NCI-H1092 (cell line): Measurements from ENCODE around the gene STARD10.

Experiments
- DNase-seq: peaks from one replicate; lab custom pipeline; 2025; lab: John Stamatoyannopoulos, UW

STARD10 gene

DNA sequence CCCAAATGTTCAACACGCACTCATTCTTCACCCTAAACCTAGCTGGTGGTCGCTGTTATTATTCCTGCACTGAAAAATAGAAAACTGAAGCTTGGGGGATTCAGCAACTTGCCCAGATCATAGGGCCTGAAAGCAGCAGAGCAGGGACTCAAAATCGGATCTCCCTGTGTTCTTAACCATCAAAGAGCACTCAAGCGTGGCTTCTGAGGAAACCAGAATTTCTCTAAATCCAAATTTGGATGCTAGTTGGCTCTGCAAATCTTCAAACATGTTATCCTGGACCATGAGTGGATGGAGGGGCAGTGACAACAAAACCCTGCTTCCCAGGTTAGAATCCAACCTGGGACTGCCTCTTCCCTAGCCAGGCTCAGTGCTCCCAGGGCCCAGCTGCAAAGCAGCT, 30.0 kb downstream of the STARD10 start:
- no peak for DNase-seq

DNA sequence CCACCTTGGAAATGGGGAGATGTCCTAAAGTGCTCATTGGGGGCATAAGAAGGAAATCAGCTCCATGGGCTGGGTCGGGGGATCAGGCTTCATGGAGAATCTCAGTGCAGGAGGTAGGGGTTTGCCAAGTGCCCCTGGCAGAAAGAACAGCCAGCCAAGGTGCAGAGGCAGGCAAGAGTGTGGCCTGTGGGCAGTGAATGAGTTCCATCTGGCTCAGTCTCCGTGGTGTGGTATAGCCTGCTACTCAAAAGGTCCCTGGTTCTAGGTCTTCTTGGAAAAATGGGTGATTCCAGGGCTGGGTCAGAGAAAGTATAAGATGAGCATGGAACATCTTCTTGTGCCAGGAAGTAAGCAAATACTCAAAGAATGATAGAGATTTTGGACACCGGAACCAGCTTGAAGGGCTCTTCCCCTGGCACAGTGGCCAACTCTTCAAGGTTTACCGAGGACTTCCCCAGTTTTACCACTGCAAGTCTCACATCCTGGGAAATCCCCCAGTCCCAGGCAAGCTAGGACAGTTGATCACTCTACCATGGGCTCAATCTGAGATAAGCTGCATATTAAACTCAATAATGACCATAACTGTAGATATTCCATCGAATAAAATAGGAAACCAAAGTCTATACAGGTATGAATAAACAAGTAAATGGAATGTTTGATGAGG, 31.1 kb downstream of the STARD10 start:
- DNase-seq, result no peak

DNA sequence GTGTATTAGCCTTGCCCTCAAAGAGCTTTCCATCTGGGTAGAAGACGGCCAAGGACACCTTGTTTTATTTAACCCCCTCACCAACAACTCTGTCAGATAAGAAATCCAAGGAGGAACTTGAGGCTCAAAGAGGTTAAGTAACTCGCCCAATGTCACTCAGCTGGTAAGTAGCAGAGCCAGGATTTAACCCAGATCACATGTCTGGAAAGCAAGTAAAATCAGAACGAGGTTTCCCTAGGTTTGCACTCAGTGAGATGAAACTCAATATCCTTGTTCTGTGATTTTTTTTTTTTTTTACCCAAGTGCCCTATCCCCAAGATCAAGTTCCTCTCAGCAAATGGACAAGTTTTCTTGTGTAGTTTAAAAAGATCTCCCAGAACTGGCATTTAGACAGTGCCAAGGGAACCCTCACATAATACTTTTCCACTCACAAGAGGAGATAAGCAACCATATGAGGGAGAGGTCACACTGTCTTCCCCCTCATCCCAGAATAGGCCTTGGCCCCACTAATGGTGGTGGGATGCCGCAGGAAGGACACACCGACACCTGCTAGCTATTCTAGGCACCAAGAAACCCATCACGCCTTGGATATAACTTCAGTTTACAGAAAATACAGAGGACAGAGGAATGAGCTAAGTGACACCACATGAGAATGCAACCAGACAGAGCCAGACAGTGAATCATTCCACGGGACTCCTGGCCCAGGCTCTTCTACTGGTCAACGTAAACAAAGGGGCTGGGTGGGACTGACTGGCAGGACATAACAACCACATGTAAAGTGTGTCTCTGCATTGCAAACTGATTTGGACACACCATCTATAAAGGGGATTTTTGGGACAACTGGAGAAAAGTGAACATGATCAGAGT, 33.1 kb downstream of the STARD10 start:
- no peak for DNase-seq

DNA sequence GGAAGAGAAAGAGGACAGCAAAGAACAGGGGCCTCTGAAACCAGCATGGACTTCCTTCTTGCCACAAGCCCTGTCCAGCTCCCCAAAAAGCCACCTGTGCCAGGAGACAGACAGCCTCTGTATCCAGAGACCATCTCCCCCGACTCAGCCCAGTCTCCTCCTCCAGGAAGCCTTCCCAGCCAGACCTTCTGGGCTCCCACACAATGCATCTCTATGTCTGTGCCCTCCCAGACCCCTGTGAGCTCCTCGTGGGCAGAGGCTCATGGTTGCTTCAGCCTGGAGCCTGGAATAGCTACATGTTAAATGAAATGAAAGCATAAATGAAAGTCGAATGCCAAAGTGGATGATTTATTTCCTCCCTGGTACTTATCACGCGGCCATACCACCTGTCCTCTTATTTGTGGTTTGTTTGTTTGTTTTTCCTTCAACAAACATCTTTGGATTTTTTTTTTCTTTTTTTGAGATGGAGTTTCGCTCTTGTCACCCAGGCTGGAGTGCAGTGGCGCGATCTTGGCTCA, 34.3 kb downstream of the STARD10 start:
- DNase-seq, result no peak

DNA sequence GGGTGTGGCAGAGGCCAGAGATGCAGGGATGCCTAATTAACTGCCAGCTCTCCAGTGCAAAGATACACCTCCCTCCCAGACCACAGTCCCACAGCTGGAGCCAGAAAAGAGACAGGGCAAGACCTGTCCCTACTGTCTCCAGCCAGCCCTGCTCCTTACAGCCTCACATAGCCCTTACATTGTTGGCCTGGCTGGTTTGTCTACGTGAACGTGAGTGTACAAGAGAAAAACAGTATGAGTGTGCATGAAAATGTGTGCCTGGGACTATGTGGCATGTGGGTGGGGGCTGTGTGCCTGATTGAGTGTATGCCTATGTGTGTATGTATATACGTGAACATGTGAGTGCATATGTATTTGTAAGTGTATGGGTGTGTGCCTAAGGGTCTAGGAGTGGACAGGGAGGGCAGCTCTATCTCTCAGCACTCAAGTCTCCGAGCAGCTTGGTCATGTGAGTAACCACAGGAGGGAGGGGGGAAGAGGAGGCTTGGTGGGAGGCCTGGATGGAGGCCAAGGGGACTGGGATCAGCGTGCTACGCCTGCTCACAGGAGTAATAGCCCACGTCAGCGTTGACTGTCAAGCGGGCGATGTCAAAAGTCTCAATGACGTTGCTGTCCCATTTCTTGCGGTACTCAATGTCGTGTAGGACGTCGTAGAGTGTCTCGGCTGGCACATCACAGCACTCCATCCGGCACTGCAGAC, 35.0 kb downstream of the STARD10 start:
- peak; percentile 79 for DNase-seq

DNA sequence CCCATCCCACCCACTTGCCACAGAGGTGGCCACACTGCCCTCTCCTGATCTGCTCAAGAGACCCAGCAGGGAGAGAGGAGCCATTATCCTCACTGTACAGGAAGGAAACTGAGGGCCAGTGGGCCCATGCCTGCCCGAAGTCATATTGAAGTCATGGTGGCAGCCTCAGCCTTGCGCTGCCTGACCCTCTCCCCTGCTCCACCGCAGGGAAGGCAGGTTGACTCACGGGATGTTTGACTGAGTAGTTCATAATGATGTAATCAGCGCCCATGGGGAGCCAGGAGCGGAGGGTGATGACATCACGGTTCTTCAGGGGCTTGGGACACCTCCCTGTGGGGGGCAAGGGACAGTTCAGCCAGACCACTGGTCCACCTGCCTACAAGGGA, 35.5 kb downstream of the STARD10 start:
- no peak for DNase-seq

DNA sequence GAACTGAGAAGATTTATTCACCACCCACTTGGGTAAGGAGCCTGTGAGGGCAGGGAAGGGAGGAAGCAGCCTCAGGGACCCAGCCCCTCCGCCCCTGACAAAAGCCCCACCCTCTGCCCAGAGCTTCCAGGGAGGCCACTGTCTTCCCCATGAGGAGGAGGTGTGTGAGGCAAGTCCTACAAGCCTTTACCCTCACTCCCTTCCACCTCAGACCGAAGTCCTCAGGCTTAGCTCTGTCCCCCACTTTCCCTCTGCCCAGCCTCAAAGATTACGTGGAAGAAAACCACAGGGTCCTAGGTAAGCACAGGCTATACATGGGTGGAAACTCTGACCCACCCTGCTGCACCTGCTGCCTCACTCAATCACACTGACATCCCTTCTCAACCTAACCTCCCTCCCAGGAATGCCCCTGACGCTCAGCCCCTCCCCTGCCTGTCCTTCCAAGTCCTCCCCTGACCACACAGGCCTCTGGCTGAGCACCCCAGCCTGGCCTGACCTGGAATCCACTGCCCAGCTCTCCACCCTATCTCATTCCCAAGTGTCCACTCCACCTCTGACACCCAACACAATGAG, 38.0 kb downstream of the STARD10 start:
- DNase-seq, result no peak

DNA sequence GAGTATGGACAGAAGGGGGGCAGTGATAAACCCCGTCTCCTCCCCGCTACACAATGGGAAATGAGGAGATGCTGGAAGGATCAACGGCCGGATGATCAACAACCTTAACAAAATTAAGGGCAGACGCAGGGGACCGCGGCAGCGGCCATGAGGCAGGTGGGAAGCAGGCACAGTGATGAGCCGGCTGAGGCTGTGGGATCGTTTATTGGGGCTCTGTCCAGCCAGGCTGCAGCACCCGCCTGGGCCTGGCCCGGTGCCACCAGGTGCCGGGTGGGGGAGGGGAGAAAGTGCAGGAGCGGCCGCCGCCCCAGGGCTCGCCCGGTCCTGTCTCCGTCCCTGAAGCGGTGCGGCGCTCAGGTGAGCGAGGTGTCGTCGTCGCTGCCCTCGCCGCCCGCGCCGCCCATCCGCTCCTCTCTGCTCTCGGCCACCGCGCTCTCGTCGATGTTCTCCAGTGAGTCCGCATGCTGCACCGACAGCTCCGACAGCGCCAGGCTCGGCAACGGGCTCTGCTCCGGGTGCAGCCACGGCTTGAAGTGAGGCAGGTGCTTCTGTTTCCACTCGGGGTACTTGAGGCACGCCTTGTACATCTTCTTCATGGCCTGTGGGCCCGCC, 39.2 kb downstream of the STARD10 start:
- DNase-seq, result no peak

DNA sequence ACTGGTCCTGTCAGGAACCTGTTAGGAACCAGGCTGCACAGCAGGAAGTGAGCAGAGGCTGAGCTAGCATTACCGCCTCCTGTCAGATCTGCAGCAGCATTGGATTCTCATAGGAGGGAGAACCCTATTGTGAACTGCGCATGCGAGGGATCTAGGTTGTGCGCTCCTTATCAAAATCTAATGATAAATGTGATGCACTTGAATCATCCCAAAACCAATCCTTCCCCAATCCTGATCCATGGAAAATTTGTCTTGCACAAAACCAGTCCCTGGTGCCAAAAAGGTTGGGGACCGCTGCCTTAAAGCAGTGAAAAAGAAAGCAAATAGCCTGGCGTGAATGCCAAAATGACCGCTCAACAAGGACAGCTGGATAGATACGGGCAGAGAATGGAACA, 39.7 kb downstream of the STARD10 start:
- DNase-seq, result no peak

DNA sequence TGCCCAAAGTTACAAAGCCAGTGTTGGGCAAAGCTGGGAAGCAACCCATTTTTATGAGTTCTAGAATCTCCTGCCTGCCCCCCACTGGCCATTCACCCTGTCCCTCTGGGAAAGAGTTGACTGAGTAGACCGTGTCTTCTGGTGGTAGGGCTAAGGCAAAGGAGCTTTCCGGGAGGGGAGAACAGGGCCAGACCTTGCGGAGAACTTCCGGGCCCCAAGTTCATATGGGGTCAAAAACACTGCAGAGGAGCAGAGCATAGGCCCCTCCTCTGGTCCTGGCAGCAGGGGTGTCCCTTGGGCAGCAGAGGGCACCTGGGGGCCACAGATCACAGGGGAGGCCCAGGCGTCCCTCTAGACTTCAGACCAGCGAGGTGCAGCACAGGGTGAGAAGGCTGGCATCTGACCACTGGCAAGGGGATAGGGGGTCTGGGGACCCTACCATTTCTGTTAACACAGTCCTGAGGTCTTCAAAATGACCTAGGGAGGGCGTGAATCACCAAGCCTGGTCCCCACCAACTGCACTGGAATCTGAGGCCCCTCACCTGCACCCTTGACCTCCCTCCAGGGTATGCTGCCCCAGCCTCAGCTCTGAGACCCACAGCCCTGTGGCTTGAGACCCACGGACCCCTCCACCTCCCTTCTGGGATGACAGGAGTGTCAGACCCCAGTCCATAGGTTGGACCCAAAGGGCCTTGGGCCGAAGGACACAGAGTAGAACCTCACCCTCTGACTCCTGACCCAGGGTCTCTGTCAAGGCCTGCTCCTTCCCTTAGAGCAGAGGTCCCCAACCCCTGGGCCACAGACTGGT, 40.3 kb downstream of the STARD10 start:
- DNase-seq, result no peak

DNA sequence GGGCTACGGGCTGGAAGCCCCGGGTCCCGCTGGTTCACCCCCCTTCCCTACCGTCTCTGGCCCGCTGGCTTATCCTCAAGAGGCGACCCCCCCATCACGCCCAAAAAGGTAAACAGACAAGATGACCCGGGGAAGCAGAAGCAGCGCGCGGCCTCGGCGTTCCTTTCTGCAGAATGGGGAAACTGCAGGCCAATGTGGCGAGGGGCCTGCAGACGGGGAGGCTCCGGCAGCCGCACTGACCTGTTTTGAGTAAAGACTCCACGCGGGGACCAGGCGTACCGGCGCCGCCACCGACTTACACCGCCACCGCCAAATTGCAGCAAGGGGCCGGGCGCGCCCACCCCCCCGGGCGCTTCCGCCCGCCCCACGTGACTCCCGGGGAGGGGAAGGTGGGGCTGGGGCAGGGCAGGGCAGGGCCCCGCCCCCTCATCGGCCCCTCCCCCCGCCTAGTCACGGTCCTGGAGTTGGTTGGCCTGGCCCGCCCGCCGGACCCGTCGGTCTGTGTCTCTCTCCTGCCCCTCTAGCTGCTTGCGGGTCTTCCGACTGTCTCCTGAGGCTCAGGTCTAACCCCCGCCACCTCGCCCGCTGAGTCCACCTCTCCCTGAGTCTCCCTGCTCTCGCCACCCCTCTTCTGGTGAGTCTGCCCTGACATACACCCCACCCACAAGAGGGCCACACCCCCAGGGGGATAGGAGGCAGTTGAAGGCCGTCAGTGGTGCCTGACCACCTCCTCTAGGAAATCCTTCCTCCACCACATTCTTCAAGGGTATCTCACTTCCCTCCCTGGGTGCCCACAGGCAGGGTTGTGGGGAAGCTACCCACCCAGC, 41.5 kb downstream of the STARD10 start, which contains the start of gene ARAP1:
TSS of gene ARAP1 (minus strand) at position 321 of the 827 bp plus-strand sequence. CDS start 25,280 bp downstream, outside the sequence.
- peak; percentile 38 for DNase-seq

DNA sequence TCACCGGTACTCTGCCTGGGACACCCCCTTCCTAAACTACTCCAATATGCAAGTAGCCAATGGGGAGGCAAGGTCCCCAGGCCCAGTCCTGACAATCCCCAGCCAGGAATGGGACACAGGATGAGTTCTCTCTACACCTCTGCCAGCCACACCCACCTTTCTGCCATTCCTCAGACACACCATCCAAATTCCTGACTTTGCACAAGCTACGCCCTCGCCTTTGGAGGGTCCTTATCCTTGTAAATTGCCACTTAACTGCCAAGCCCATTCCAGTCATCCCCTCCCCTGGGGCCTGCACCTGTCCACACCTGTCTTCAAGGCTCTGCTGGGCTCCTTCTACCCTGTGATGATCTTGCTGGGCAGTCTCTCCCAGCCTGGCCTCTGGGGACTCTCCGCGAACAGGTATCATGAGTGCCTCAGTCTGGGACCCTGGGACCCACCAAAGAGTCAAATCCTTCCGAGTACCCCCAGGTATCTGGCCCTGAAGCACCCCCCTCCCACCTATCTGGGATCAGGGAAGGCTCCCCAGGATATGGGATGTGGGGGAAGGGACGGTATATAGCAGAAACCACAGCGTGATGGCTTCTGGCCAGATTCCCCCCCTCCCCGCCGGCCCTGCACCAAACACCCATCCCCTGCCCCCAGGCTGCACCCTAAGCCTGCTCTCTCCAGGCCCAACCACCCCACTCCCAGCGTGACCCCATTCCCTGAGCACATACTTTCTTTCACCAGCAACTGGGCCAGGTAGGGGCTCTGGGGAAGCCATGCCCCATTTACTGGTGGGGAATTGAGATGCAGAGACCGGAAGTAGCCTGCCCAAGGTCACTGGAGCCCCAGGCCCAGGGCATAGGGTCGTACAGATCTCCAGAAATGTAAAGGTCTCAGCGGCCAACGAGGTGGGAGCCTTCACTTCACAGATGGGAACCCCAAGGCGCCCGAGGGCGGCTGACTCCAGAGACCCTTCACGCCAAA, 42.4 kb downstream of the STARD10 start:
- no peak for DNase-seq

DNA sequence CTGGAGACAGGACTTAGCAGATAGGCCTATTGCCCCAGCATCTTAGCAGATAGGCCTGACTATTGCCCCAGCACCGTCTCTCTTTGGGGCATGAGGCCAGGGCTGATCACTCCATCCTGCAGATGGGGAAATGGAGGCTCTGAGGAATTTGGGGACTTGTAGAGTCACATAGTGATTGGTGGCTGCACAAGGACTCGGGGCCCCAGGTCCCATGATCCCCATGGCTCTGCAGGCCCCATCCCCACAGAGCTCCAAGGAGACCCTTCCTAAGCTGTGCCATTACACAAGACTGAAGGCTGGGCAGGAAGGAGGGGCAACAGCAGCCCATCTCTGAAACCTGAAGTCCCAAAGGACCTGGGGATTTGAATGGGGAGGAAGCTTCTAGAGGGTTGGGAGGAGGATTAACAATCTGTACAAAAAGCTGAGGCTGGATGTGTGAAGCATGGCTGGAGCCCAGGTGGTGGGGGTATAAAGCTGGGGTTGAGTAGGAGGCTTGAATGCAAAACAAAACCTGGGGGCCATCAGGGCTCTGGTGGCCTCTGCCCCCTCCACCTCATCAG, 43.2 kb downstream of the STARD10 start:
- no peak for DNase-seq

DNA sequence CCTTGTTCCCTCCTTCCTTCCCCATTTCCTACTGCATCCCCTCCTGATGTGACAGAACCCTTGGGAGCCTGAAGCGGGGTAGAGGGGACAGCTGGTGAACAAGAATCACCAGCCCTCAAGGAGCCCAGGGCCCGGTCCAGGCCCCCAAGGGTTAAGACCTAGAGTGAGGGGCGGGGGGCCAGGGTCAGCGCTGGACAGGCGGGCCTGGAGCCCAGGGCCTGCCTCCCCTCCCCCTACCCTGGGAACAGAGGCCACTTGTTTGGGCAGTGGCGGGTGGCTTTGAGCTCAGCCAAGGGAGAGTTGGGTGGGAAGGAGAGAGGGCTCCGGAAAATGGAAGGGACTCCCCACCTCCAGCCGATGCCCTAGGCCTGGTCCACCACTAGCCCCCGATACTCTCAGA, 43.8 kb downstream of the STARD10 start:
- DNase-seq, result no peak

DNA sequence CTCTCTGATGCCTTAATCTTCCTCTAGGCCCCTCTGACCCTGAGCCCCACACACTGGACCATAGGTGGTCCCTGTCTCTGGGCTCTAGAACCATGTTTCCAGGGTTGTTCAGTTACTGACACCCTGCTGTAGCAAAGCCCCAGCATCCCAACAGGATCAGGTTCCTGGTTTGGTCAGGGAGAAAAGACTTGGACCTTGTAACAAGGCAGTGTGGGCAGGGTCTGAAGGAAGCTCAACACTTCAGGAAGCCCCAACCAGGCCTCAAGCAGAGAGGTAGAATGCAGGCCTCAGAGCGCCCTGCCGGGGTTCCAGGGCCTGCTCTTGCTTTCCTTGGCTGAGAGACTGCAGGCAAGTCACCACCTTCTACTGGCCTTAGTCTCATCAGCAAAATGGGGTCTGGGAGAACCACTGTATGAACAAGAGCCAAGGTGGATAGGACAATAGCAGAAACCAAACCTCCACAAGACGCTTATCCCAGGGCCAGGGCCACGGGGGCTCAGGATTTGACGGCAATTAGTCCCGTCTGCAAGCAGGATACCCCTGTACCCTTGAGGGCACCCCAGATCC, 46.5 kb downstream of the STARD10 start:
- no peak for DNase-seq

DNA sequence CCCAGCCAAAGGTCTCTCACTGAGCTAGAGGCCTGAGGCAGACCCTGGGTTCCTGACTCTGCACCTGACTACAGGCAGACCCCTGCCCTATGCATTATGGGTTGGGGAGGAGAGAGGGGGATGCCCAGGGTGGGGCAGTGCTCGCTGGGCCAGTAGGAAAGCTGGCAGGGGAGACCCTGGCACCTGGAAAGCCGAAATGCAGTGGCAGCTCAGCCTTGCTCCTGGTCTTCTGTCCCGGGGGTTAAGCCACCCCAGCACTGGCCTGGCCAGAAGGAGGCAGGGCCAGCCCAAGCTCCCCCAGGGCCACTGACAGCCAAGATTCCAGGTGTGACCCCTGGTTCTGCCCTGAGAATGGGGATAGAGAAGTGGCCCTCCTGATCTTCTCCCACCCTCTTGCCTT, 47.0 kb downstream of the STARD10 start:
- DNase-seq, result no peak

DNA sequence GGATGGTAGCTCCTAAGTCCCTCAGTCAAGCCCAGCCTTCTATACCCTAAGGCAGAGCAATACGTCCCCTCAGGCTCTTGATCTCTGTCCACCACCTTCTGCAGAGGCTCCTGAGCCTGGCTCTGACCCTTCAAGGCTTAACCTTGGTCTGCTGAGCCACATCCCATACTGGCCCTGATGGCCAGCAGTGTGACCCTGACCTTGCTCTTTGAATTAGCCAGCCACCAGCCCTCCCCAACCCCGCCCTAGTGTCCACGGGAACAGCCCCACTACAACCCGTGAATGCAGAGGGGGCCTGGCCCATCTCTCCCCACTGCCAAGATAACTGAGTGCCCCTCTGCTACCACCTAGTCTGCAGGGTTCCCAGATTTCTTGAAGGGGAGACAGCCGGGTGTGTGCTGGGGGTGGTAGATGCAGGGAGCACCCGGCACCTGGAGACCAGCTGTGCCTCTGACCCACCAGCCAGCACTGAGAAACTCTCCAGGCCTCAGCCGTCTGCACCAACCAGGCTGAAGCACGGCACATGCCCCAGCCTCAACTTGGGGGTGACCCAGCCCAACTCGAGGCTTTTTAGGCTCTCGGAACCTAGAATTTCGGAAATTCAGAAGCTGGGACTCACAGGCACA, 47.8 kb downstream of the STARD10 start:
- no peak for DNase-seq

DNA sequence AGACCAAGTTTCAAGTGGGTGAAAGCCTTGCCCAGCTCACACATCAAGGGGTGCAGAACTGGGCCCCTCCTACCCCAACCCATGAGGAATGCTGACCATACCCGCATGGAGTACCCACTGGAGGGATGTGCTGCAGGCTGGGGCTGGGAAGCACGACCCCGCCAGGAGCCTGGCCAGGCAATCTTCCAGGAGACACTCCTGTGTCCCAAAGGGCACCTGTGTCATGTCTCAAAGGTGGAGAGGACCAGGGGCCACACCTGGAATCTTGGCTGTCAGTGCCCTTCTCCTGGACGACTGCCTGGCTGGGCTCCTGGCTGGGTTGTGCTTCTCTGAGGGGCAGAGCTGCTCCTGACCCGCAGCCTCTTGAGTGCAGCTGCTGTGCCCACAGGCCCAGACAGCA, 48.3 kb downstream of the STARD10 start:
- no peak for DNase-seq
